DOHH2 (cell line): ENCODE results near the gene PHC1.

Experiments
- H3F3A ChIP-seq: fragments of 200-600 bp; sonication (generic), shearing (Covaris generic); 2 replicates; pipeline ENCODE4 v1.6.0; 2016; ENCODE audit warnings: antibody characterized with exemption, mild to moderate bottlenecking; ENCODE audit not compliant: control insufficient read depth, insufficient read depth
- H3K27ac ChIP-seq: fragments of 200-600 bp; sonication (generic); 2 replicates; pipeline ENCODE4 v1.5.1; 2014; ENCODE audit warnings: low read depth, mild to moderate bottlenecking, low read length, moderate library complexity
- H3K27me3 ChIP-seq: fragments of 200-600 bp; sonication (generic); 2 replicates; pipeline ENCODE4 v1.6.1; 2014; ENCODE audit warnings: mild to moderate bottlenecking, low read length, mixed read lengths; ENCODE audit not compliant: control insufficient read depth
- H3K36me3 ChIP-seq: fragments of 200-600 bp; sonication (generic); 2 replicates; pipeline ENCODE4 v1.6.1; 2014; ENCODE audit warnings: mild to moderate bottlenecking, low read length, moderate library complexity, mixed read lengths; ENCODE audit not compliant: control insufficient read depth
- H3K4me1 ChIP-seq: fragments of 200-600 bp; sonication (generic); 2 replicates; pipeline ENCODE4 v1.6.1; 2014; ENCODE audit warnings: mild to moderate bottlenecking, low read length, mixed read lengths; ENCODE audit not compliant: control insufficient read depth
- H3K4me2 ChIP-seq: fragments of 200-600 bp; sonication (generic); 2 replicates; pipeline ENCODE4 v1.6.0; 2014; ENCODE audit warnings: mild to moderate bottlenecking, low read length, moderate library complexity
- H3K4me3 ChIP-seq: fragments of 200-600 bp; sonication (generic); 2 replicates; pipeline ENCODE4 v1.5.1; 2014; ENCODE audit warnings: mild to moderate bottlenecking, low read length, mixed read lengths
- H3K79me2 ChIP-seq: fragments of 200-600 bp; sonication (generic); 2 replicates; pipeline ENCODE4 v1.6.1; 2014; ENCODE audit warnings: mild to moderate bottlenecking, low read length, mixed read lengths; ENCODE audit not compliant: control insufficient read depth
- H3K9me2 ChIP-seq: fragments of 200-600 bp; sonication (generic); replicated peaks from 2 replicates; pipeline ENCODE4 v1.6.1; 2014; ENCODE audit warnings: mild to moderate bottlenecking, low read length, mixed read lengths; ENCODE audit not compliant: control insufficient read depth
- H3K9me3 ChIP-seq: fragments of 200-600 bp; sonication (generic); 2 replicates; pipeline ENCODE4 v1.6.1; 2014; ENCODE audit warnings: antibody characterized with exemption, low read length, mixed read lengths; ENCODE audit not compliant: control insufficient read depth, insufficient read depth
- H4K20me1 ChIP-seq: fragments of 200-600 bp; sonication (generic); 2 replicates; pipeline ENCODE4 v1.6.0; 2014; ENCODE audit warnings: low read depth, mild to moderate bottlenecking, antibody characterized with exemption, low read length, moderate library complexity; ENCODE audit not compliant: control insufficient read depth, insufficient read depth
- EZH2phosphoT487 ChIP-seq: fragments of 200-600 bp; sonication (generic); IDR thresholded peaks from 2 replicates; pipeline ENCODE4 v1.6.1; 2017; ENCODE audit warnings: borderline replicate concordance, mild to moderate bottlenecking, antibody characterized with exemption, low read length, moderate library complexity, mixed read lengths
- TF ChIP-seq, protein P1 (sequence below): fragments of 200-600 bp; sonication (generic); IDR thresholded peaks from one replicate; pipeline ENCODE4 v1.5.1; 2014; ENCODE audit warnings: antibody characterized with exemption, mild to moderate bottlenecking, low read depth, low read length; ENCODE audit not compliant: poor library complexity, severe bottlenecking

Gene PHC1

GRCh38 chr12:8867786-8868185 lies 46.5 kb upstream of the PHC1 start:
- no peaks in the 10 kb centered on the region for H3K79me2 ChIP-seq
- H3F3A ChIP-seq = no peaks in the 10 kb centered on the region
- no peaks in the 10 kb centered on the region for H3K9me3 ChIP-seq
- TF ChIP-seq, protein P1, sequence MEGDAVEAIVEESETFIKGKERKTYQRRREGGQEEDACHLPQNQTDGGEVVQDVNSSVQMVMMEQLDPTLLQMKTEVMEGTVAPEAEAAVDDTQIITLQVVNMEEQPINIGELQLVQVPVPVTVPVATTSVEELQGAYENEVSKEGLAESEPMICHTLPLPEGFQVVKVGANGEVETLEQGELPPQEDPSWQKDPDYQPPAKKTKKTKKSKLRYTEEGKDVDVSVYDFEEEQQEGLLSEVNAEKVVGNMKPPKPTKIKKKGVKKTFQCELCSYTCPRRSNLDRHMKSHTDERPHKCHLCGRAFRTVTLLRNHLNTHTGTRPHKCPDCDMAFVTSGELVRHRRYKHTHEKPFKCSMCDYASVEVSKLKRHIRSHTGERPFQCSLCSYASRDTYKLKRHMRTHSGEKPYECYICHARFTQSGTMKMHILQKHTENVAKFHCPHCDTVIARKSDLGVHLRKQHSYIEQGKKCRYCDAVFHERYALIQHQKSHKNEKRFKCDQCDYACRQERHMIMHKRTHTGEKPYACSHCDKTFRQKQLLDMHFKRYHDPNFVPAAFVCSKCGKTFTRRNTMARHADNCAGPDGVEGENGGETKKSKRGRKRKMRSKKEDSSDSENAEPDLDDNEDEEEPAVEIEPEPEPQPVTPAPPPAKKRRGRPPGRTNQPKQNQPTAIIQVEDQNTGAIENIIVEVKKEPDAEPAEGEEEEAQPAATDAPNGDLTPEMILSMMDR = no peak
- no peak for TF ChIP-seq EZH2phosphoT487
- H3K4me2 ChIP-seq = no peak overlapping the region
- H3K36me3 ChIP-seq = no peaks in the 10 kb centered on the region
- no peak overlapping the region for H3K4me3 ChIP-seq
- H3K27me3 ChIP-seq = no peaks in the 10 kb centered on the region
- no peaks in the 10 kb centered on the region for H3K4me1 ChIP-seq
- no peaks in the 10 kb centered on the region for H3K9me2 ChIP-seq
- H3K27ac ChIP-seq = no peak overlapping the region
- H4K20me1 ChIP-seq = no peaks in the 10 kb centered on the region

GRCh38 chr12:8870586-8870985 lies 43.7 kb upstream of the PHC1 start:
- H4K20me1 ChIP-seq = no peaks in the 10 kb centered on the region
- H3K27me3 ChIP-seq = no peaks in the 10 kb centered on the region
- TF ChIP-seq, protein P1 = no peak
- no peak for TF ChIP-seq EZH2phosphoT487

DNA sequence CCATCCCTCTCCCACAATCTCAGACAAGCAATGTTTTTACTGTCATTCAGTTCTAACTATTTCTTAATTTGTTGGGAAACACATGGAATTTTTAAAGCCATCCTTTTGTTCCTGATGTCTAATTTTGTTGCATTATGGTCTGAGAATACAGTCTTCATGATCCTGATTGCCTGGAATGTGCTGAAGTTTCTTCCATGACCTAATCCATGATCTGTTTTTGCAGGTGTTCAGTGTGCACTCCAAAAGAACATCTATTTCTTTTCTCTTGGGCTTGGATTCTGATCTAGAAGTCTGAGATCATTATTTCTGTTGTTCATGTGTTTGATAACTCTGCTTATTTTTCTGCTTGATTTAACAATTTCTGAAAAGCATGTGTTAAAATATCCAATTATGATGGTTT lies 43.2 kb upstream of the PHC1 start:
- Histone ChIP-seq H3K4me3 (no peak overlapping the region), H3K9me3 (no peaks in the 10 kb centered on the region), H3K27me3 (no peaks in the 10 kb centered on the region), H3K36me3 (no peaks in the 10 kb centered on the region), H3K4me2 (no peak overlapping the region), H3K9me2 (no peaks in the 10 kb centered on the region), H3F3A (no peaks in the 10 kb centered on the region), H4K20me1 (no peaks in the 10 kb centered on the region), H3K27ac (no peak overlapping the region), H3K79me2 (no peaks in the 10 kb centered on the region), H3K4me1 (no peaks in the 10 kb centered on the region)
- TF ChIP-seq EZH2phosphoT487 = no peak
- TF ChIP-seq, protein P1 = no peak

More at GRCh38 chr12:8870586-8870985, 43.7 kb upstream of the PHC1 start:
- H3K4me1 ChIP-seq = no peaks in the 10 kb centered on the region
- H3K79me2 ChIP-seq = no peaks in the 10 kb centered on the region
- H3K4me3 ChIP-seq = no peak overlapping the region
- no peaks in the 10 kb centered on the region for H3K9me2 ChIP-seq
- H3F3A ChIP-seq = no peaks in the 10 kb centered on the region
- H3K36me3 ChIP-seq = no peaks in the 10 kb centered on the region
- no peak overlapping the region for H3K27ac ChIP-seq
- H3K4me2 ChIP-seq = no peak overlapping the region
- H3K9me3 ChIP-seq = no peaks in the 10 kb centered on the region
